A204.1 (cell line): ENCODE measurements around the gene RASGRF1.
"Not testable (repeated sequence)": the region's sequence is repeated elsewhere in the genome, so short reads cannot be mapped to it uniquely, and the experiment has no call there.

ENCODE experiments used
- FAIRE-seq: peaks from 2 replicates; lab custom pipeline; 2012; peaks lifted over from hg19 to GRCh38; lab: Jason Lieb, UNC

The RASGRF1 gene

DNA sequence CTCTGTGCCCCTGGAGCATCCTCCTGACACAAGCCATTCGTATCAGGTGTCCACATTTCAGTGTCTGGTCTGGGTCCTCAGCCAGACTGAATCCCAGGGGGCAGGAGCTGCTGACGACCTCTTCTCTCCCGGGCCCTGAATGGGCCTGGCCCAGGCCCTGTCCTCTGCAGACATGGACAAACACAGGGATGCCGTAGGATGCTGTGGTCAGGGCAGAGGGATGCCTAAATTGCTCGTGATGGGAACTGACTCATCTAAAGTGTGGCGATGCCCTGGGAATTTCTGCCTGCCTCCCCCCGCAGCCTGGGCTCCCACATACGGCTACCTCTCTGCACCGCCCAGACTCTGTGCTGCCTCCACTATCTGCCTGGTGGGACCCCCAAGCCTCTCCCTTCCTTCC is 87.3 kb downstream of the RASGRF1 start:
- no peak for FAIRE-seq

DNA sequence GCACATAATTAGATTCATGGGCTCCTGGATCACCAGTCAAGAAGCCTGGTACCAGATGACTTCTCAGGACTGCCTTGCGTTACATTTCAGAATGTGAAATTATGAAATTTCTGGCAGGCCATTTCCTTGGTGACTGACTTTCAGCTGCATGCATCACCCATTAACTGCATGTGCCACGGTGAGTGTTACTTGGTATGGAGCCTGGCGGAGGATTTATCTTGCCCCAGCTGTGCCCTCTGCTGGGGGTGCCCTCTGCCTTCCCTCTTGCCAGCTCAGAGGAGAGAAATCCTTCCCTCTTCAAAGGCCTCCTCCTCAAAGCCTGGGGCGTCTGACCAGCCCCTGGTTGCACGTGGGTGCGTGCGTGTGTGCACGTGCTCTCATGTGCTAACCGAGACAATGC is 88.0 kb downstream of the RASGRF1 start:
- no peak for FAIRE-seq

DNA sequence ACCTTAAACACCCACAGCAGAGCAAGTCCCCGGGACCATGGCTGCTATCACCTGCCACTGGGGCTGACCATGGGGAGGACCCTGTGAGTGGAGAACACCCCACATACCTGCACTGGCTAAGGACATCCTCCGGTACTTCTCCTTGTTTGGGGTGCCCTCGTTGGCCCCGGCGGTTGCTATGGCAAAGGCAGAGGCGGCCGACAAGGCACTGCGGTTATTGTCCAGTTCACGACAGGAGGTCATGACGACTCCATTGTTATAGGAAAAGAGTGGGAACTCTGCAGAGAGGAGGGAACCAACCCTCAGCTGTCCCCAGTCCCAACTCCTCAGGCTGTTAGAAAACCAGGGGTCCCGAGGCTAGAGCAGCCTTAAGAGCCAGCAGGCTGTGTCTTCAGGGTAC is 90.9 kb downstream of the RASGRF1 start:
- FAIRE-seq: no peak

GRCh38 chr15:78998526-78998925 is 92.1 kb downstream of the RASGRF1 start:
- FAIRE-seq: no peak

- FAIRE-seq: no peak
Observed at GRCh38 chr15:78997981-78998499, 92.5 kb downstream of the RASGRF1 start.

DNA sequence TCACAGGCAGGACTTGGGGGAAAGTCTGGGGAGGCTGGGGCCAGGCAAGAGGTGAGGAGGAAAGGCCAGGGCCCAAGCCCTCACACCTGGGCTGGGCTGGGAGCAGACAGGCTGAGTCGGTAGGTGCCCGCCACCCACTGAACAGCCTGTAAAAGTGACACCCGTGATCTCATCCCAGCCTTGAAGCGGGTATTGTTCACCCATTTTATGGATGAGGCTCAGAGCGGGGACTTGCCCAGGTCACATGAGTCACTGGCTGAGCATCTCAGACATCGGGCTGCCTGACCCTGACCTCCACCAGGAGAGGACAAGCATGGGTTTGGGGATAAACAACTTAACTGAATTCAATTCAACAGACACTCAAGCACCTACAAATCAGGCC is 93.7 kb downstream of the RASGRF1 start:
- FAIRE-seq: no peak

GRCh38 chr15:78995921-78996893 is 94.4 kb downstream of the RASGRF1 start:
- FAIRE-seq: no peak

DNA sequence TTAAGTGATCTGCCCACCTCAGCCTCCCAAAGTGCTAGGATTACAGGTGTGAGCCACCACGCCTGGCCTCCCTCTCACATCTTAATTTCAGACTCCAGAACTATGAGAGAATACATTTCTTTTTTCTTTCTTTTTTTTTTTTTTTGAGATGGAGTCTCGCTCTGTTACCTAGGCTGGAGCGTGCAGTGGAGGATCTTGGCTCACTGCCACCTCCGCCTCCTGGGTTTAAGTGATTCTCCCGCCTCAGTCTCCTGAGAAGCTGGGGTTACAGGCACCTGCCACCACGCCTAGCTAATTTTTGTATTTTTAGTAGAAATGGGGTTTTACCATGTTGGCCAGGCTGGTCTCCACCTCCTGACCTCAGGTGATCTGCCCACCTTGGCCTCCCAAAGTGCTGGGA is 95.4 kb downstream of the RASGRF1 start:
- not testable (repeated sequence) for FAIRE-seq

- no peak for FAIRE-seq
Observed at GRCh38 chr15:78993931-78994530, 96.5 kb downstream of the RASGRF1 start.

- no peak for FAIRE-seq
Observed at GRCh38 chr15:78993257-78993930, 97.2 kb downstream of the RASGRF1 start.

GRCh38 chr15:78992416-78993256 is 97.9 kb downstream of the RASGRF1 start:
- FAIRE-seq: no peak

DNA sequence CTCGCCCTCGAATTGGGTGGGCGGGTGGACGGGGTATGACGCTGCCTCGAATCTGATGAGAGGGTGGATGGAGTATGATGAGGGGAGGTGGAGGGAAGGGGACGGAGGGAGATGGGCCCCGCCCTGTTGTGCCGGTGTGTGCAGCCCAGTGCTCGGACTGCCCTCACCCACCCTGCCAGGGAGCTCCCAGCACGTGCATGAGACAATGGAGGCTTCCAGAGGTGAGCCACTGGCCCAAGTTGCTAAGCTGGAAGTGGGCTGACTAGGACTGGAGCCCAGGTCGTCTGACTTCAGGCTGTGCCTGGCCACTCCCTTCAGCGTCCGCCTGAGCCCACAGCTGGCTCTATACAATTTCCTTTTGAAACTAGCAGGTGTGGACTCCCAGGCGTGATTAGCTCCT is 98.7 kb downstream of the RASGRF1 start:
- FAIRE-seq: no peak

DNA sequence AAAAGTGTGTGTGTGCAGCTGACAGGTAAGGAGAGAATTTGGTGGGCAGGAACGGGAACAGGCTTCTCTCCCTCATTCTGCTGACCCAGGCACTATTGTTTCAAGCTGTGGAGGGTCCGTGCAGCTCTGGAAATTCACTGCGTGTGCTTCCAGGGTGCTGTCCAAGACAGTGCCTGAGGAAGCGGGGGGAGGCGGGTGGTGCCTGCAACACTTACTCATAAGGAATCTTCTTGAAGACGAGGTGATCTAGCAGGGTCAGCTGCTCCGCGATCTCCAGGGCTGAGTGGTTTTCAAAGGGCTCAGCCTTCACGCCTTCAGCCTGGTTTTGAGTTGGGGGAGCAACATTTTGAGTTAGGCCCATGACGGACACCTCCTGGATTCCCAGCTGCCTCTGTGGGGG is 99.1 kb downstream of the RASGRF1 start:
- FAIRE-seq: no peak

DNA sequence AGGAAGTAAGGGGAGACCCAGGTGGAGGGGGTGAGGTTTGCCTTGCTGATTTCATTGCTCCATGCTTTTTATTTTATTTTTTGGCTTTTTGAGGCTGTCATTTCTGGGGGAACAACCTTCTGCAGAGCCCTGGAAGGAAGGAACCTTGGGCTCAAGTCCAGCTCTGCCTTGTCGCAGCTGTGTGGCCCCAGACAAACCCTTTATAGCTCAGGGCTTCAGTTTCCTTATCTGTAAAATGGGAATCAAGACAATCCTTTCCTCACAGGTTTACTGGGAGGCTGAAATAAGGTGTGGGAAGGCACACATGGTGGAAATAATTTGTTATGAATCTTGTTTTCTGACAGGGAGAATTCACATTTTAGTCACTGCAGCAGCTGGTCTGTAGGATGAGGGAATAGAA is 100.3 kb downstream of the RASGRF1 start:
- FAIRE-seq: no peak

GRCh38 chr15:78989701-78990240 is 100.8 kb downstream of the RASGRF1 start:
- no peak for FAIRE-seq

DNA sequence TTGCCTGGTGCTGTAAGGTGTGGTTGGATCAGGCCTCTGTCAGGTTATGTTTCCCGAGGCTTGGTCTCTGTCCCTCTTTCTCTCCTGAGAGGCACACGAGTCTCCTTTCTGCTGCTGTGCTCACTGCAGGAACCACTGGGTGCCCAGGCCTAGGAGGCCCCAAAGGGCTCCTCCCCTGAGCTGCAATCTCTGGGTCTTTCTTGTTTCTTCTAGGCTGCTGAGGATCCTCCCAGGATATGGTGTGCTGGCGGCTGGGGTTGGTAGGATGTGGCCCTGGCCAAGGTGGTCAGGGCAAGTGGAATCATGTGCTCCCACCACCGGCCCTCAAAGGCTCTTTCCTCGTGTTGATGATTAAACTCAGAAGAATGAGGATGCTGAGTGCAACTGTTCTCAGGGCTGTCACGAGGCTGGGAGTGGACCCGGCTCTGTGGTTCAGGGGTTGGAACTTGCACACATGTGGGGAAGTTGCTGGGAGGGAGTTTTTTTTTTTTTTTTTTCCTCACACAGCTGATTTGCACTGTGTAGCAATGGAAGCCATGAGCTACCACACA is 102.1 kb downstream of the RASGRF1 start:
- no peak for FAIRE-seq

- FAIRE-seq: no peak
Observed at GRCh38 chr15:78987556-78988360, 102.8 kb downstream of the RASGRF1 start.

DNA sequence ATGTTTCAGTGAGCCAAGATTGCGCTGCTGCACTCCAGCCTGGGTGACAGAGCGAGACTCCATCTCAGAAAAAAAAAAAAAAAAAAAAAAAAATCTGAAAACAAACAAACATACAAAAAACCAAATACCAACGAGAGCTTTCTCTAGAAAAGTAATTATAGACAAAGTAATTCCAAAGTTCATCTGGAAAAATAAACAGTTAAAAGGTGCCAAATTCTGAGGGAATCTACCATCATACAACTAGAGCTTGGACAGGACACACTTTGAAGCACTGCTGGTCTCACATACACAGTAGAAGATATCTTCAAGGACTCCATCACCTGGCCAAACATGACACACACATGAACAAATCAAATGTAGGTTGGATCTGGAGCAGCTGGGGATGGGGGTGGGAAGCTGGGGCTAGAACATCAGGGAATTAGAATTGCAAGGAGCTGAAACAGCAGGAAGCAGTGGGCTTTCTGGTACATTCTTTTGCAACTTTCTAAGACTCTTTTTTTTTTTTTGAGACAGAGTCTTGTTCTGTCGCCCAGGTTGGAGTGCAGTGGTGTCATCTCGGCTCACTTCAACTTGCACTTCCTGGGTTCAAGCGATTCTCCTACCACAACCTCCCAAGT is 104.6 kb downstream of the RASGRF1 start:
- no peak for FAIRE-seq

- no peak for FAIRE-seq
Observed at GRCh38 chr15:78984041-78984440, 106.5 kb downstream of the RASGRF1 start.
